Neural crest cell (in vitro differentiated cells): ENCODE measurements around the gene TTC24. TPM values are rescaled to one million over a fixed set of nuclear protein-coding genes. Genes with fewer than 3 reads are reported as not detected.
"Not testable (repeated sequence)": the region's sequence is repeated elsewhere in the genome, so short reads cannot be mapped to it uniquely, and the experiment has no call there.

ENCODE experiments used
- DNase-seq: peaks from one replicate; pipeline ENCODE4 v3.0.0; 2021; ENCODE audit warnings: low read depth, mixed read lengths, low spot score
- H3K27ac Mint-ChIP-seq: one replicate; pipeline ENCODE4 v1.8.0; 2021; ENCODE audit warnings: mild to moderate bottlenecking, mixed read lengths; ENCODE audit not compliant: unreplicated experiment
- H3K27me3 Mint-ChIP-seq: 2 replicates; pipeline ENCODE4 v1.8.0; 2021; ENCODE audit warnings: low read depth, mild to moderate bottlenecking, mixed read lengths
- H3K36me3 Mint-ChIP-seq: 2 replicates; pipeline ENCODE4 v1.8.0; 2021; ENCODE audit warnings: low read depth, mild to moderate bottlenecking, mixed read lengths
- H3K4me1 Mint-ChIP-seq: 2 replicates; pipeline ENCODE4 v1.8.0; 2021; ENCODE audit warnings: mixed read lengths
- H3K4me3 Mint-ChIP-seq: one replicate; pipeline ENCODE4 v1.8.0; 2021; ENCODE audit warnings: mild to moderate bottlenecking, mixed read lengths
- H3K9me3 Mint-ChIP-seq: 2 replicates; pipeline ENCODE4 v1.8.0; 2021; ENCODE audit warnings: mixed read lengths
- CTCF ChIP-seq: fragments of 200-600 bp; sonication (generic); conservative IDR thresholded peaks from 2 replicates; pipeline ENCODE4 v1.5.0; 2021; ENCODE audit warnings: antibody characterized with exemption, mild to moderate bottlenecking
- total RNA-seq: library from RNA; stranded (reverse); gene quantifications from 2 replicates; pipeline ENCODE4 v1.2.1, GENCODE V29; 2021

The TTC24 gene
- total RNA-seq, 1 donor from 2014 or later, result not detected

- H3K27me3 Mint-ChIP-seq, result no peaks in the 10 kb centered on the region
- no peak overlapping the region for H3K4me3 Mint-ChIP-seq
- no peak overlapping the region for H3K27ac Mint-ChIP-seq
- H3K4me1 Mint-ChIP-seq, result no peaks in the 10 kb centered on the region
- H3K36me3 Mint-ChIP-seq, result peaks cover 11% of the 10 kb centered on the region
- no peak for DNase-seq
- no peaks in the 10 kb centered on the region for H3K9me3 Mint-ChIP-seq
- TF ChIP-seq CTCF, result no peak
Observed at GRCh38 chr1:156550346-156550745, 29.2 kb upstream of the TTC24 start.

GRCh38 chr1:156551066-156551643, 28.4 kb upstream of the TTC24 start:
- no peaks in the 10 kb centered on the region for H3K4me1 Mint-ChIP-seq
- H3K36me3 Mint-ChIP-seq, result peaks cover 11% of the 10 kb centered on the region
- TF ChIP-seq CTCF, result no peak
- no peaks in the 10 kb centered on the region for H3K27me3 Mint-ChIP-seq
- no peak overlapping the region for H3K4me3 Mint-ChIP-seq
- DNase-seq, result no peak
- peak overlapping the region; percentile 68 for H3K27ac Mint-ChIP-seq
- H3K9me3 Mint-ChIP-seq, result no peaks in the 10 kb centered on the region

- H3K36me3 Mint-ChIP-seq, result peaks cover 11% of the 10 kb centered on the region
- no peaks in the 10 kb centered on the region for H3K9me3 Mint-ChIP-seq
Observed at GRCh38 chr1:156551869-156552268, 27.7 kb upstream of the TTC24 start.

DNA sequence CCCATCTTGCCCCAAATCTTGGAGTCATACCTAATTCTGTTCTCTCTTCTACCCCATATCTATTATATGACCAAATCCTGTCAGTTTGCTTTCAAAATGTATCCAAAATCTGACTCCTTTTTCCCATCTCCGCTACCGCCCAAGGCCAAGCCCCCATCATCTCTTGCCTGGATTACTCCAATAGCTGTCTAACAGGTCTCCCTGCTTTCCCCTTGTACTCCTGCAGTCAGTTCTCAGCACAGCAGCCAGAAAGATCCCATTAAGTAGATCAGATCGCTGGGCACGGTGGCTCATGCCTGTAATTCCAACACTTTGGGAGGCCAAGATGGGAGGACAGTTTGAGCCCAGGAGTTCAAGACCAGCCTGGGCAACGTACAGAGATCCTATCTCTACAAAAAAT, 27.0 kb upstream of the TTC24 start:
- no peaks in the 10 kb centered on the region for H3K9me3 Mint-ChIP-seq

More at GRCh38 chr1:156551869-156552268, 27.7 kb upstream of the TTC24 start:
- no peak for TF ChIP-seq CTCF
- H3K4me1 Mint-ChIP-seq, result no peaks in the 10 kb centered on the region
- no peak overlapping the region for H3K4me3 Mint-ChIP-seq
- H3K27ac Mint-ChIP-seq, result no peak overlapping the region
- no peak for DNase-seq
- H3K27me3 Mint-ChIP-seq, result no peaks in the 10 kb centered on the region

GRCh38 chr1:156552937-156553336, 26.6 kb upstream of the TTC24 start:
- not testable (repeated sequence) for H3K9me3 Mint-ChIP-seq, H3K4me1 Mint-ChIP-seq, H3K36me3 Mint-ChIP-seq, H3K4me3 Mint-ChIP-seq, H3K27ac Mint-ChIP-seq, DNase-seq, H3K27me3 Mint-ChIP-seq

More for the DNA sequence above, 27.0 kb upstream of the TTC24 start:
- Mint-ChIP-seq H3K4me1 (no peaks in the 10 kb centered on the region), H3K36me3 (peaks cover 8% of the 10 kb centered on the region), H3K27ac (no peak overlapping the region), H3K4me3 (no peak overlapping the region), H3K27me3 (no peaks in the 10 kb centered on the region)
- no peak for TF ChIP-seq CTCF
- DNase-seq, result no peak

GRCh38 chr1:156553860-156554485, 25.6 kb upstream of the TTC24 start:
- peaks cover 8% of the 10 kb centered on the region for H3K36me3 Mint-ChIP-seq
- H3K4me3 Mint-ChIP-seq, result no peak overlapping the region
- no peak for DNase-seq
- no peak for TF ChIP-seq CTCF
- H3K27me3 Mint-ChIP-seq, result no peaks in the 10 kb centered on the region
- H3K27ac Mint-ChIP-seq, result no peak overlapping the region
- H3K4me1 Mint-ChIP-seq, result no peaks in the 10 kb centered on the region
- no peaks in the 10 kb centered on the region for H3K9me3 Mint-ChIP-seq
